Activated T-helper 2 cell treated with anti-CD3 and anti-CD28 coated beads, Interferon-gamma antibody, Interleukin-2, Interleukin-4, amounts not matched to agents 10 μg/mL and 5 μg/mL and 100 μg/mL, durations not matched to agents 14 hours and 24 hours and 36 hours (primary cell): Measurements from ENCODE around the gene DKK3. TPM values are rescaled to one million over a fixed set of nuclear protein-coding genes. Genes with fewer than 3 reads are reported as not detected.

ENCODE experiments used
- DNase-seq: peaks from one replicate; pipeline ENCODE4 v3.0.0; 2021; ENCODE audit warnings: low spot score
- H3K27ac Mint-ChIP-seq: one replicate; pipeline ENCODE4 v1.8.0; 2021; ENCODE audit warnings: mixed read lengths
- H3K27me3 Mint-ChIP-seq: one replicate; pipeline ENCODE4 v1.8.0; 2021; ENCODE audit warnings: low read depth, mixed read lengths
- H3K36me3 Mint-ChIP-seq: one replicate; pipeline ENCODE4 v1.8.0; 2021; ENCODE audit warnings: low read depth, mixed read lengths
- H3K4me1 Mint-ChIP-seq: one replicate; pipeline ENCODE4 v1.8.0; 2021; ENCODE audit warnings: low read depth, mixed read lengths
- H3K4me3 Mint-ChIP-seq: one replicate; pipeline ENCODE4 v1.8.0; 2021; ENCODE audit warnings: low read depth, mild to moderate bottlenecking, moderate library complexity, mixed read lengths
- H3K9me3 Mint-ChIP-seq: one replicate; pipeline ENCODE4 v1.8.0; 2021; ENCODE audit warnings: mixed read lengths
- intact Hi-C: fragments of 100-400 bp; cut with micrococcal nuclease; formaldehyde crosslinking; loops from one replicate; pipeline ENCODE4 v1.15.1; 2023
- total RNA-seq: library from RNA; stranded (reverse); gene quantifications from 2 replicates; pipeline ENCODE4 v1.2.3, GENCODE V29; 2022

Gene DKK3
- total RNA-seq, 1 donor from 2014 or later, result not detected

- Mint-ChIP-seq H3K27me3 (peaks cover 8% of the 10 kb centered on the region), H3K27ac (no peak overlapping the region), H3K36me3 (no peaks in the 10 kb centered on the region), H3K4me1 (peaks cover under 1% of the 10 kb centered on the region), H3K9me3 (no peaks in the 10 kb centered on the region), H3K4me3 (no peak overlapping the region)
- intact Hi-C loops, result no loop called here
- no peak for DNase-seq
These were observed 36.4 kb downstream of the DKK3 start for GRCh38 chr11:11971906-11972547.

- Mint-ChIP-seq H3K9me3 (no peaks in the 10 kb centered on the region), H3K36me3 (no peaks in the 10 kb centered on the region), H3K4me3 (no peak overlapping the region), H3K27ac (no peak overlapping the region), H3K4me1 (peaks cover 4% of the 10 kb centered on the region), H3K27me3 (peaks cover 8% of the 10 kb centered on the region)
- no peak for DNase-seq
- intact Hi-C loops, result no loop called here
These were observed 37.9 kb downstream of the DKK3 start for GRCh38 chr11:11970556-11970955.

- peaks cover 11% of the 10 kb centered on the region for H3K27me3 Mint-ChIP-seq
- no peak for DNase-seq
- peaks cover 4% of the 10 kb centered on the region for H3K4me1 Mint-ChIP-seq
- no peak overlapping the region for H3K4me3 Mint-ChIP-seq
- no peak overlapping the region for H3K27ac Mint-ChIP-seq
- intact Hi-C loops, result no loop called here
- no peaks in the 10 kb centered on the region for H3K9me3 Mint-ChIP-seq
- no peaks in the 10 kb centered on the region for H3K36me3 Mint-ChIP-seq
These were observed 38.8 kb downstream of the DKK3 start for GRCh38 chr11:11969380-11970215.

- intact Hi-C loops, result no loop called here
- Mint-ChIP-seq H3K9me3 (no peaks in the 10 kb centered on the region), H3K27me3 (peaks cover 15% of the 10 kb centered on the region)
These were observed 39.7 kb downstream of the DKK3 start for GRCh38 chr11:11968511-11969280.

GRCh38 chr11:11967669-11968510, 40.5 kb downstream of the DKK3 start:
- no peak for DNase-seq
- Mint-ChIP-seq H3K4me1 (peaks cover 4% of the 10 kb centered on the region), H3K36me3 (no peaks in the 10 kb centered on the region), H3K27ac (no peak overlapping the region), H3K4me3 (no peak overlapping the region), H3K9me3 (no peaks in the 10 kb centered on the region), H3K27me3 (peaks cover 16% of the 10 kb centered on the region)
- intact Hi-C loops, result no loop called here

More at GRCh38 chr11:11968511-11969280, 39.7 kb downstream of the DKK3 start:
- Mint-ChIP-seq H3K4me3 (no peak overlapping the region), H3K36me3 (no peaks in the 10 kb centered on the region), H3K4me1 (peaks cover 4% of the 10 kb centered on the region), H3K27ac (no peak overlapping the region)
- no peak for DNase-seq

- H3K4me1 Mint-ChIP-seq, result peaks cover 9% of the 10 kb centered on the region
- DNase-seq, result peak; percentile 69
- intact Hi-C loops, result no loop called here
- no peak overlapping the region for H3K4me3 Mint-ChIP-seq
- H3K9me3 Mint-ChIP-seq, result no peaks in the 10 kb centered on the region
- H3K36me3 Mint-ChIP-seq, result no peaks in the 10 kb centered on the region
- H3K27ac Mint-ChIP-seq, result no peak overlapping the region
- H3K27me3 Mint-ChIP-seq, result peaks cover 19% of the 10 kb centered on the region
These were observed 41.4 kb downstream of the DKK3 start for GRCh38 chr11:11966826-11967668.

- Mint-ChIP-seq H3K9me3 (no peaks in the 10 kb centered on the region), H3K27me3 (peaks cover 17% of the 10 kb centered on the region), H3K4me3 (no peak overlapping the region), H3K27ac (no peak overlapping the region), H3K36me3 (no peaks in the 10 kb centered on the region), H3K4me1 (peaks cover 14% of the 10 kb centered on the region)
- intact Hi-C loops, result no loop called here
- no peak for DNase-seq
These were observed 42.1 kb downstream of the DKK3 start for GRCh38 chr11:11966354-11966741.

- Mint-ChIP-seq H3K27me3 (peaks cover 17% of the 10 kb centered on the region), H3K4me1 (peaks cover 19% of the 10 kb centered on the region), H3K27ac (no peak overlapping the region), H3K9me3 (no peaks in the 10 kb centered on the region), H3K36me3 (no peaks in the 10 kb centered on the region), H3K4me3 (no peak overlapping the region)
- intact Hi-C loops, result no loop called here
- DNase-seq, result no peak
These were observed 42.6 kb downstream of the DKK3 start for GRCh38 chr11:11965656-11966353.

GRCh38 chr11:11965192-11965591, 43.2 kb downstream of the DKK3 start:
- Mint-ChIP-seq H3K9me3 (no peaks in the 10 kb centered on the region), H3K27ac (no peak overlapping the region), H3K4me3 (no peak overlapping the region), H3K36me3 (no peaks in the 10 kb centered on the region), H3K4me1 (peaks cover 25% of the 10 kb centered on the region), H3K27me3 (peaks cover 14% of the 10 kb centered on the region)
- no peak for DNase-seq
- intact Hi-C loops, result no loop called here

- Mint-ChIP-seq H3K27me3 (peaks cover 11% of the 10 kb centered on the region), H3K27ac (no peak overlapping the region), H3K4me1 (peaks cover 30% of the 10 kb centered on the region), H3K9me3 (no peaks in the 10 kb centered on the region), H3K36me3 (no peaks in the 10 kb centered on the region), H3K4me3 (no peak overlapping the region)
- intact Hi-C loops, result no loop called here
- no peak for DNase-seq
These were observed 43.7 kb downstream of the DKK3 start for GRCh38 chr11:11964774-11965150.
